Measurements from ENCODE around the gene NRDE2.

NRDE2 gene

GRCh38 chr14:90296641-90297040 lies 35.1 kb downstream of the NRDE2 start:
- FAIRE-seq = no peak

- FAIRE-seq = no peak
Measured at GRCh38 chr14:90295870-90296516, 35.7 kb downstream of the NRDE2 start.

- no peak for FAIRE-seq
Measured at GRCh38 chr14:90294872-90295271, 36.9 kb downstream of the NRDE2 start.

DNA sequence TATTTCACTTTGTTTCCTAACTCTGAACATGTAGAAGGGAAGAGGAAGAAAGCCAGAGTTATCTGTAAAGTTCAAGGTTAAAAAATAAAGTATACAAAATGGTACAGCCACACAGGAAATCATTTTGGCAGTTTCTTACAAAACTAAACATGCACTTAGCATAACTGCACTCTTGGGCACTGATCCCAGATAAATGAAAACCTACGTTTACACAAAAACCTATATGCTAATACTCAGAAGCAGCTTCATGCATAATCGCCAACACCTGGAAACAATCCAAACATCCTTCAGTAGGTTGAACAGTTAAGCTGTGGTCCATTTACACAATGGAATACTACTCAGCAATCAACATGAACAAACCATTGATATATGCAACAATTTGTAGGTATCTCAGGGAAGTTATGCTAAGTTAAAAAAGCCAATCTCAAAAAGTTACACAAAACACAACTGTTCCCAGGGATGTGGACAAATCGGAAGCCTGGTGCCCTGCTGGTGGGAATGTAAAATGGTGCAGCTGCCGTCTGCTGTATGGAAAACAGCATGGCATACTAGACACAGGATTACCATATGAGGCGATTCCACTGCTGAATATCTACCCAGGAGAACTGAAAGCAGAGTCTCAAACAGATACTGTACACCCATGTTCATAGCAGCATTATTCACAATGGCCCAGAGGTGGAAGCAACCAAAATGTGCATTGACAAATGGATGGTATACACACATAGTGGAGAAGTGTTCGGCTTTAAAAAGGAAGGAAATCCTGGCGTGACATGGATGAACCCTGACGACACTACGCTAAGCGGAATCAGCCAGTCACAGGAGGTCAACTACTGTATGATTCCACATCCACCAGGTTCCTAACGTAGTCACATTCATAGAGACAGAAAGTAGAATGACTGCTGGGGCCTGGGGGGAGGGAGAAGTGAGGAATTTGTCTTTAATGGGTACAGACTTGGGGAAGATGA lies 37.7 kb downstream of the NRDE2 start:
- FAIRE-seq = no peak

- FAIRE-seq = no peak
Measured at GRCh38 chr14:90291699-90292098, 40.0 kb downstream of the NRDE2 start.

DNA sequence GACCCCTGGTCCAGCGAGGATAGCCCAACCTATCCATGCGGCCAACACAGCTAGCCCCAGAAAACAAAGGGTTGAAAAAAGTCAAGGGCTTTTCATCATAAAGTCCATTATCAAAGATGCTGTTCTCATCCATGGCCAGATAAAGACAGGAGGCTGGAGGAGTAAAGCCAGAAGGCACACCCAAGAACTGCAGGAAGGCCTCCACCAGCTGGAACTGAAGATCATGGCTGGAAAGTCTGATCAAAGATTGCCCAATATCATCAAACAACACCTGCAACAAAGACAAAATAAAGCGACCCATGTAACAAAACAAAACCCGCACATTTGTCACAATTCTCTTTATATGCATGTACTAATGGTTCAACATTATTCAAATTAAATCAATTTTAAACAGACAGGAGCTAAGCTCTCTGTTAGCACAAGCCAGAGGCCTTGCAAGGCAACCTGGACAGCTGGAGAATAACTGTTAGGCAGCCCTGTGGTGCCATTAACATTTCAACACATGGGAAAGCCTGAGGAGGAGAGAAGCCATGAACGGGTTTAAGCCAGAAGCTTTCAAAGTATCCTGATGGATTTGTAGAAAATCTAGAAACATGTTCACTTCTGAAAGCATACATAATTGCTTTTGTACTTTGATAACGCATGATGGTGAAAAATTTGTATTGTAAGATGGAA lies 41.3 kb downstream of the NRDE2 start:
- no peak for FAIRE-seq

DNA sequence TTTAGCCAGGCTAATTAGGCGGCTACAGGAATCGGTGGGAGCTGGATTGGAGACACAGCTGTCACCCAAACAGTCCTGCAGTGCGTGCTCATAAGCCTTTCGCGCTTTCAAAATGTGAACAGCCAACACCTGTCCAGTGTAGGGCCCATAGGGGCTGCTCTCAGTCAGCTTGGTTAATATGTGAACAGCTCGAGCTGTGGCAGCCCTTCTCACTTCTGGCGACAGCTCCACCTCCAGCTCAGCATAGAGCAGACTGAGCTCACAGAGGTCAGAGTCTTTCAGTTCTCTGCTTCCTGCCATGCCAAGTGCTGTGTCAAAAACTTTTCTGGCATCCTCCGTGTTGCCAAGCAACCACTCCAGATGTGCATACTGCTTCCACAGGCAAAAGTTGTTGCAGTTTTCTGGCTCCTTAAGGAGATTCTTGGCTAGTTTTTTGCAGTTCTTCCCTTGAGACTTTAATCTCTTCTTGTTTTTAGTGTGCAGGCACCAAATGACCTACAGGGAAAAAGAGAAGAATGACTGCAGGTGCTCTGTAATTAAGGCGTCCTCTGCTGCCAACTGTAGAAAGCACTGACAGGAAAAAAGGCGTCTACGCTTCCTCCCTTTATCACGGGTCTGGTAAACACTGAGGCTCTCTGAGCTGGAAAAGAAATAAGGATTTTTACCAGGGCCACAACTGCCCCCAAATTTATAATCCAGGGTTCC lies 42.9 kb downstream of the NRDE2 start:
- no peak for FAIRE-seq

GRCh38 chr14:90287791-90288190 lies 44.0 kb downstream of the NRDE2 start:
- peak; percentile 17 for FAIRE-seq

DNA sequence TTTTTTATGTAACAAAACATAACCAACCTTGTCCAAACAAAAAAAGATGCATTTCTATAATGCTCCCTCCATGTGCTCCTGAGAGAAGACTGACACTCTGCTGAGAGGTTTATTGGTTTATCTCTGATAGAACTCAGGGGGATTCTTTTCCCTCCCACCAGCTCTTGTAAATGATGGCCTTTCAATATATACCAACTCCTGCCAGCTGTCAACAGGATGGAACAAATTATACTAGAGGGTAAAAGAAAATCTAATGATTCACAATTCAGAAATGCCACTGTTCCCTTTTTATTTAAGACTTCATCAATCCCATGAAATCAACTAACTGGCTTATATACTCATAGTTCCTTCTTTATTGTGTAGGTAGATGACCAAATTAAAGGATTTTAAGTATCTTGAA lies 50.0 kb downstream of the NRDE2 start:
- no peak for FAIRE-seq

DNA sequence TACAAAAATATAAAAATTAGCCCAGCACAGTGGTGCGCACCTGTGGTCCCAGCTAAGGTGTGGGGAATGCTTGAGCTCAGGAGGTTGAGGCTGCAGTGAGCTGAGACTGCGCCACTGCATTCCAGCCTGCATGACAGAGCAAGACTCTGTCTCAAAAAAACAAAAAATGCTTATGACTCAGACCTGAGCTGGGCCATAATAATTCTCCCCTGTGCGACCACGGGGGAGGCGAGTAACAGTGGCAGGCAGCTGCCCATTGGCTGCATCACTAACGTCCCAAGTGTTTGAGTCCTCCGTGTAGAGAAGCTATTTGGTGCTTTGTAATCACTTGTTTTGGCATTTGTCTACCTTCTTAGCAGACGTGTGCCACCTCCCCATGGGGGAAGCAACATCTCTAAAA lies 50.5 kb downstream of the NRDE2 start:
- no peak for FAIRE-seq

DNA sequence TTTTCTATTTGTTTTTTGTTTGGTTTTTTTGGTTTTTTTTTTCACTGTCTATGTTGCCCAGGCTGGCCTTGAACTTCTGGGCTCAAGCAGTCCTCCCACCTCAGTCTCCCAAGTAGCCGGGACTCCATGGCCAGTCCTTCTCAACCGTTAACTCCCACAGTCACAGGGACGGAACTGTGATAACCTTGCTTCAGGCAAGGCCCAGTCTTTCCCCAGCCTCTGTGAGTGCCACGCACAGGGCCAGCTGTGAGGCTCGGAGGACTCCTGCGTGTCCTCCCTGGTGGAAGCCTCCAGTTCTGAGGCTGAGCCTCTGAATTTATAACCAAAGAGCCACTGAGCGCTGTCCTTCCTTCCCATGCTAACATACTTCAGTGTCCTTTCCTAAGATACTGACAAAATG lies 51.6 kb downstream of the NRDE2 start:
- FAIRE-seq = no peak

DNA sequence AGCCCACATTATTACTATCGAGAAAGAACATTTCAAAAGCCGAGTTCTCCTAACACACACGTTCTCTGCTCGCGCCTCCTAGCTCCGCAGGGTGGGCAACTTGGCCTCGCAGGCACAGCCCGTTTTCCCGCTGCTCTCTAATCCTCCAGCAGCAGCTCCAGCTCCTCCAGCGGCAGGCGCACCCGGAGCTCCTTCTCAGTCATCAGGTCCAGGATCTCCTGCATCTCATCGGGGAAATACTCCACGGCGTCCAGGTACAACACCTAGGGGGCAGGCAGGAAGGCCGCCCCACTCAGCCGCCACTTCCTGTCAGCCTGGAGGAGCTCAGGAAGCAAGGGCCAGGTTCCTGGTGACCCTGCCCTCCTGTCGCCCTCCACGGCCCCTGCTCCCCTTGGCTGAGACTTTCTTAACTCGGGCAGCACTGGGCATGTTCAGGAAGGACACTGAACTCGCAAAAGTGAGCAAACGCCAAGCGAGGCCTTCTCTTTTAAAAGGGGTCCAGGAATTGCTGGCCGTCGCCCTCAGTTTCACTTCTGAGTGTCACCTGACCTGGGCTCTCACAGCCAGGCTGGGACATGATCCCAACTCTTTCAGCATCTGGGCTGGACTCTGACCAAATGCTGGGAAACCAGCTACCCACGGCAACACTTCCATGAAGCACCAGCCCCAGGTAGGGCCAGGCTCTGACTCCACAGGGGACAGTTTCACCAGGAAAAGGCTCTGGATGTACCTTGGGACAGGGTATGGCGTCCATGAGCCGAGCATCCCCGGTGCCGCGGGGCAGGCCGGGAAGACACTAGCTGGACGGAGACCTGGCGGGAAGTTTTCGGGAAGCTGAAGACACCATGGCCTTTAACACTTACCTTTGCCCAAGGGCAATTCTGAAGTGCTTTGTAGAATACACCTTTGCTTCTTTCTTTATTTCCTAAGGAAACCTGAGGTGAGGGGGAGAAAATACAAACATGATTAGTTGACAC lies 53.3 kb downstream of the NRDE2 start:
- FAIRE-seq = no peak

- no peak for FAIRE-seq
Measured at GRCh38 chr14:90277581-90278198, 54.1 kb downstream of the NRDE2 start.

GRCh38 chr14:90276646-90277367 lies 54.9 kb downstream of the NRDE2 start:
- FAIRE-seq = no peak

DNA sequence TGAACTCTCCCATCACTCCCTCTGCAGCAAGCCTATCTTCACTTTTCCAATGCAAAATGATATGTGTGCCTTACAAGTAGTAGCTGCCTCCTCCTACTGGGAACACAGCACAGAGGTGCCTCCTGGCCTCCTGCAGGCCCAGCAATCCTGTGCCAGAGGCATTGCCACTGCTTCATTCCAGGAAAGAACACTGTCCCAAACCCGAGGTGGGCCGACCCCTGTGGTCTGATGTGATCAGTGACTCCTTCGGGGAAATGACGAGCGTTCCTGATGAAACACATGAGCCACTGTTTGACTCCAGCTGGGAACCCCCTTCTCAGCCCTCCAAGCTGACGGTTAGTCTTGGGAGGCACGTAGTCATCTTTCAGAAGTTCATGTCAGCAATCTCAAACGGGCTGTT lies 55.9 kb downstream of the NRDE2 start:
- FAIRE-seq = no peak

DNA sequence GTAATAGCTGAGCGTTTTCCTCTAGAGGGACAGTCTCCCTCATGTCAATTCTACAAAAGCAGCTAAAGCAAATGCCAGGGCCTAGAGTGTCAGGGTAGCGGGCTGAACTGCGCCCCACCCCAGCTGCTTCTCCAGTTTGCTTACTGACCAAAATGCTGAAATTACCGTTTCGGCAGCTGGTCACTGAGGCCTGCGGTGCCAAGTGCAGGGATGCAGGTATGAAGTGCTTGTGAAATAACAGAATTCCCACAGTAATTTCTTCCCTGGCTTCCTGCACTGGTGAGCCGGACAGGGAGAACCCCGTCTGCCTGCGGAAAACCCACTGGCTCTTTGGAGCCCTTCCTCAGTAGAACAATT lies 56.3 kb downstream of the NRDE2 start:
- FAIRE-seq = no peak

- no peak for FAIRE-seq
Measured at GRCh38 chr14:90274808-90275457, 56.8 kb downstream of the NRDE2 start.

DNA sequence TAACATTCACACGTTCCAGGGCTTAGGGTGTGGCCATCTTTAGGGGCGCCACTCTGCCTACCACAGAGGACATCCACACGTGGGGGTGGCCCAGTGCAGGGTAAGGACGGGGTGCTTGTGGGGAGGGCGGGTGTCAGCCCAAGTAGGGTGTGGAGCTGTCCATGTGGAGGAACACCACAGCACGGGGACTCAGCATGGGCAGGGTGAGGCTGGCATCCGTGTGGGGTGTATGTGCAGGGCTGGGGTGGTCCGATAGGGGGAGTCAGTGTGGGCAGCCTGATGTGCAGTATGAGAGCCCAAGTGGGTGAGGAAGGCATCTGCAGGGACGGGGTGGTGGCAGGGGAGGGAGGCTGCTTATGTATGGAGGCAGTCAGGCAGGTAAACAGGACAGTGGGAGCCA lies 57.7 kb downstream of the NRDE2 start:
- no peak for FAIRE-seq

- FAIRE-seq = no peak
Measured at GRCh38 chr14:90273532-90273931, 58.2 kb downstream of the NRDE2 start.

- no peak for FAIRE-seq
Measured at GRCh38 chr14:90272523-90272922, 59.2 kb downstream of the NRDE2 start.

Measured in islet of Langerhans (tissue), 1 donor.